IPS-NIHi7 (cell line): Measurements from ENCODE around the gene FERD3L.
"Not testable (repeated sequence)": the region's sequence is repeated elsewhere in the genome, so short reads cannot be mapped to it uniquely, and the experiment has no call there.

Experiments
- DNase-seq: peaks from one replicate; pipeline ENCODE4 v3.0.0; 2012; ENCODE audit warnings: mixed read lengths; ENCODE audit errors: extremely low spot score

Gene FERD3L, protein sequence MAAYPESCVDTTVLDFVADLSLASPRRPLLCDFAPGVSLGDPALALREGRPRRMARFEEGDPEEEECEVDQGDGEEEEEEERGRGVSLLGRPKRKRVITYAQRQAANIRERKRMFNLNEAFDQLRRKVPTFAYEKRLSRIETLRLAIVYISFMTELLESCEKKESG

GRCh38 chr7:19144661-19145433 lies at the start of gene FERD3L:
FERD3L (minus strand) TSS chr7:19145421; CDS start chr7:19145362, 59 bp downstream.
- peak; percentile 19 for DNase-seq

GRCh38 chr7:19194417-19194816 lies 49.2 kb upstream of the FERD3L start:
- not testable (repeated sequence) for DNase-seq

- DNase-seq, result no peak
Observed at GRCh38 chr7:19181634-19182033, 36.4 kb upstream of the FERD3L start.

DNA sequence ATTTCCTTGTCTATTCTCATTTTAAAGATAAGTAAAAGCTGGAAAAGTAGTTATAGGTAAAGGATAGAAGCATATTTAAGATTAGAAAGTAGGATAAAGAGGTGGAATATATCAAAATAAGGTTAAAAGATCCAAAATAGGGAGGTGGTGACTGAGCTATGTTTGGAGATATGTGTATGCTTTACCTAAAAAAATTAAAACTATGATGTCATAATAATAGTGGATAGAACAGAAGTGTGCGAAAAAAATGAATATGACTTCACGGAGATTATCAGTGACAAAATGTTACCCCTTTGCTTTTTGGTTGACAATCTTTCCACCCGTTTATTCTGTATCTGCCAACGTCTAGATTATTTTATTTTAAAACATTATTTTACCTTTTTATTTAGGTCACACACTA lies 33.4 kb upstream of the FERD3L start:
- DNase-seq, result no peak

DNA sequence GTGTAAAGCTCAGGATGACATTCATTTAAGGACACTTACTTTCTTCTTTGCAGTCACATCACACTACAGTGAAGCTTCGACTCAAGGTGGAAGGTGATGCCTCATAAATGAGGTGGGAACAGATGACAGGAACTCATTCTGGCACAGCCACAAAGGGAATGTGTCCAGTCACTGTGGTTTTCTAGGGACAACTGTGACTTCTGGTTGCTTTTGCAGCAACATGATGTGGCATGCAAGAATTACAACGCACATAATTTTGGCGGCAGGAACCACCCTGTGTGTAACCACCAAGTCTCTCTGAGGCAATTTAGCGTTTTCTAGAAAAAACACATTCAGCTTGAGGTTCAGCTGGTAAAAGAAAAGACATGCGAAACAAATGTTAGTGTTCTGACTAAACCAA lies 32.0 kb upstream of the FERD3L start:
- no peak for DNase-seq

GRCh38 chr7:19175241-19175640 lies 30.0 kb upstream of the FERD3L start:
- no peak for DNase-seq

DNA sequence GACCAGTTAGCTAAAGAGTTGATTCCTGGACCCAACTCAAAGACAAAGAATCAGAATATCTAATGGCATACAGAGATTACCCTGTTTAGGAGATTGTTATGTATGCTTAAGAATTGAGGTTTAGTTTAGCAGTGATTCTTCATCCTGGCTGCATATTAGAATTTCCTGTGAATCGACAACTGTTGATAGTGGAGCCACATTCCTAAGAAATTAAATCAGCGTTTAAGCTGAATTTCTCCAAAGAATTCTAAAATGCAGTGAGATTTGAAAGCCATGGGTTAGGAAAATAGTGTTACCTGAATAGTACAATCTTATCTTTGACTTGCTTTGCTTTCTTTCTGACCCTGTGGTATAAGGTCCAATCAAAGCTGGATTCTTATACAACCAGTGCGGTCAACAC lies 16.4 kb upstream of the FERD3L start:
- no peak for DNase-seq

GRCh38 chr7:19146699-19147098 lies 1.5 kb upstream of the FERD3L start:
- peak; percentile 29 for DNase-seq

- DNase-seq, result peak; percentile 32
Observed at GRCh38 chr7:19145434-19146115, 354 bp upstream of the FERD3L start.

DNA sequence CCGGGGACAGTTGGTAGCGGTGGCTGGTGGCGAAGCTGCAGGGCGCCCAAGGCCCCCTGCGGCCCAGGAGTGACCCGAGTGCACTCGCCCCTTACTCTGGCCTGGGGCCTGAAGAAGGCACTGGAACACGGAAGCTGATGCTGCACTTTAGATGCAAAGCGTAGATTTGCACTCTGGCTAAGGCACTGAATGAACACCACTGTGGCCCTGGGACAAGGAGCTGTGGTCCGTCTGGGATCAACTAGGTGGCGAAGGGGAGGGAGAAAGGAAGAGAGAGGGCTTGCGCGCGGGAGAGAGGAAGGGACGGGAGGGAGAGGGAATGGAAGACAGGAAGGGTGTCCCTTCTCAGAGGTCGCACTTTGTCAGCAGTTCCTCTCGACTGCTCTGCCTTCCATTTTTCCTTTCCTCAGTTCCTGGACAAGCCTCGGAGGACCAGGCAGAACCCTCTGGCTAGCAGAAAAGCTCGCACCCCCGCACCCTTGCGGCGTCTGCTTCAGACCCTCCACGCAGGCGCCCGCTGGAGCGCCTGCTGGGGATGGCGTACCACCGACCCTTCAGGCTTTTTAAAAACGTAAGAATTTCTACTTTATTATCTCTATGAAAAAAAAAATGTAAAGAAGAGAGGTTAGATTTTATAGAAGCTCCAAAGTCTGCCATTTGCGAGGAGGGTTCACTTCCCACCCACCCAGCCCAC lies 1.2 kb downstream of the FERD3L start:
- DNase-seq, result peak; percentile 57

DNA sequence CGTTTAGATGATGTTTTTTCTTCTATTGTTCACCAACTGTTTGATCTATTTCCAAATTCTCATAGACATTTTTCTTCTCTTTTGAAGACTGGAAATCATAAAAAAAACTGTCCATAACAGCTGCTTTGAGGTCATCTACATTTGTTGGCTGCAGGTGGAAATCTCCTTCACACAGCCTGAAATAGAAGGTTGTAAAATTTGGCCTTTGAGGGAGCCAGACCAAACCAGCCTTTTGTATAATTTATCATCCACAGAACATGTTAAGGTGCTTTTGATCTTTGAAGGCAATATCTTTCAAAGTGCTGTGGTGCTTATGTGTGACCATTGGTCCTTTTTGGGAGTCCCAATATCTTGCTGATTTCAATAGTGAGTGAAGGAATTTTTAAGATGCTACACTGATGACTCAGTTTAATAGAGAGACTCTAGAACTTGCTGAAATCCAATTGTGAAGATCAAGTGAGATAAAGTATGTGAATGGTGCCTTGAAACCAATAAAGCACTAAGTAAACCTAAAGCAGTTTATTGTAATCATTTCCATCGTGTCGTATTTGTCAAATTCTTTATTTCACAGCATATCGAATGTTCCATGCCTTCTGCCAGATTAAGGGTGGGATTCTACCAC lies 5.4 kb downstream of the FERD3L start:
- DNase-seq, result no peak

GRCh38 chr7:19133886-19134285 lies 11.3 kb downstream of the FERD3L start:
- no peak for DNase-seq

DNA sequence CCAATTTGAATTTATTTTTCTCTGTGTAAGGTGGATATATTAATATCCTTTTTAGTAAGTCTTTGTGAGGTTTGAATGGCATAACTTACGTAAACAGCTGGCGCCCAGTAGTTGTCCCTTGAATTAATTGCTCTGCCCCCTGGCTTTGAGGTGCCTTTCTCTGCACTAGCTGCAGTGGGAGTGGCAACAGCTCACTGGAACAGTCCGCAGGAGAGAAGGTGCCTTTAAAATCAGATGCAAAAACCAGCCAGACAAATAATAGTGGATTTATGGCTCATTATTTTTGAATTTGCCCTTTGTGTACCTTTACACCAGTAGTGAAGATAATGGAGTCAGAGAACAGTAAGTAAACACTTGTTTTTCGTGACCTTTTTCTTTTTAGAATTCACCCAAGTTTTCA lies 11.8 kb downstream of the FERD3L start:
- DNase-seq, result no peak

- no peak for DNase-seq
Observed at GRCh38 chr7:19128856-19129255, 16.4 kb downstream of the FERD3L start.

GRCh38 chr7:19121977-19122588 lies 23.1 kb downstream of the FERD3L start:
- no peak for DNase-seq

DNA sequence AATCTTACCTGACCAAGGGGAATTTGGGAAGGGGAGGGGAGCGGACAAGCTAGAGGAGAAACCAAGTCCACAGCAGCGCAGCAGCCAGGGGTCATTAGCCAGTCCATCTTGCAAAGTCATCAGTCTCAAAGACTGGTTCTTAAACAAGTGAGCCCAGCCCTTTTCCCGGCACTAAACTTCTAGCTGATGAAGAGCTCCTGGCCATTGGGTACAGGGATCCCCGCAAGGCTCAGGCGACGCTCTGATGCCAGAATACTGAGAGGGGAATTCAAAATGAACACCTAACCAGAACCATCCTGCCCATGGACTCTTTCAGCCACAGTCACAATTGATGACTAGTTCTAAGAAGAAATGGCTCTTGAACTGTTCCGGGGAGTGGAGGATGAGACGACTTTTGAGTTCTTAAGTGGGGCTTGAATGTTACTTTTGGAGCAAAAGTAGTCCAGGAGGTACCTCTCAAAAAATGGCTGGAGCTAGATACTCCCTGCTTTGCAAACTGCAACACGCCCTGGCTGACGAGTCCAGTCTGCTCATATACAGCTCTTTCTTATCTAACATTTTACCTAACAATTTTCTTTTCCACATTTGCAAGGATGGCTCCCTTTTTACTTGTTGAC lies 25.2 kb downstream of the FERD3L start:
- DNase-seq, result no peak

- DNase-seq, result no peak
Observed at GRCh38 chr7:19119372-19119771, 25.8 kb downstream of the FERD3L start.

DNA sequence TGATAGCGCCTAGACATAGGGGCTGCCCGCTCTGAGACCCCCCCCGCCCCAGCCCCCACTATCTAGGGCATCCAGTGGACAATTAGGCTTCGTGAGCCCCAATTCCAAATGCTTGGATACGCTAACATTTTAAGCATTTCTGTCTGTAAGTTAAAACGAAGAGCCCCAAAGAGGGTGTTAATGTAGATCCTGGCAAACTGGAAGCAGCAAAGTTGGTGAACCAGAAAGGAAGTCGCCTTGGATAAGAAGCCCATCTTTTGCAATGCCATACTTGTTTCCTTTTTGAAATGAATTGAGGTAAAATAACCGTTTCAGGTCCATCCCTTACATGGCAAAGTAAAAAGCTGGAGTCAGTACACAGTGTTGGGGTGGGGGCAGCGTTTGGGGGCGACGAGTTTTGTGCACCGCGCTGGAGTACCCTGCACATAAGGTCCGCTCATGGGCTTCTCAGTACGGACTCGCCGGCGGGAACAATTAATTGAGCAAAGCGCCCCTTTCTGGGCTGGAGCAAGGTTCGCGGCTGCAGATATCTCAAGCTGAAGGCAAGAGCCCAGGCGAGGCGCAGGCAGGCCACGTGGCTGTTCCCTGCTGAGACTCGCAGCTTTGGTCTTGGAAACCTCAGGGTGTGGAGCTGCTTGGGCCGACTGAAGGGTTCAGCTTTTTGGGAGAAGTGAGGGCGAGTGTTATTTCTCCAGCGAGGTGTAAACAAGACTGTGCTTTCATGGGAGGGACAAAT lies 26.4 kb downstream of the FERD3L start:
- DNase-seq, result peak; percentile 39

GRCh38 chr7:19117870-19118608 lies 27.2 kb downstream of the FERD3L start:
- no peak for DNase-seq
